HG02588 (cell line): ENCODE data around the gene RASSF1.

ENCODE experiments used
- ATAC-seq: cut with Tn5 transposase; IDR thresholded peaks from one replicate; pipeline ENCODE4 v1.9.1; 2021; ENCODE audit warnings: mild to moderate bottlenecking, moderate library complexity; ENCODE audit not compliant: unreplicated experiment

Gene RASSF1

DNA sequence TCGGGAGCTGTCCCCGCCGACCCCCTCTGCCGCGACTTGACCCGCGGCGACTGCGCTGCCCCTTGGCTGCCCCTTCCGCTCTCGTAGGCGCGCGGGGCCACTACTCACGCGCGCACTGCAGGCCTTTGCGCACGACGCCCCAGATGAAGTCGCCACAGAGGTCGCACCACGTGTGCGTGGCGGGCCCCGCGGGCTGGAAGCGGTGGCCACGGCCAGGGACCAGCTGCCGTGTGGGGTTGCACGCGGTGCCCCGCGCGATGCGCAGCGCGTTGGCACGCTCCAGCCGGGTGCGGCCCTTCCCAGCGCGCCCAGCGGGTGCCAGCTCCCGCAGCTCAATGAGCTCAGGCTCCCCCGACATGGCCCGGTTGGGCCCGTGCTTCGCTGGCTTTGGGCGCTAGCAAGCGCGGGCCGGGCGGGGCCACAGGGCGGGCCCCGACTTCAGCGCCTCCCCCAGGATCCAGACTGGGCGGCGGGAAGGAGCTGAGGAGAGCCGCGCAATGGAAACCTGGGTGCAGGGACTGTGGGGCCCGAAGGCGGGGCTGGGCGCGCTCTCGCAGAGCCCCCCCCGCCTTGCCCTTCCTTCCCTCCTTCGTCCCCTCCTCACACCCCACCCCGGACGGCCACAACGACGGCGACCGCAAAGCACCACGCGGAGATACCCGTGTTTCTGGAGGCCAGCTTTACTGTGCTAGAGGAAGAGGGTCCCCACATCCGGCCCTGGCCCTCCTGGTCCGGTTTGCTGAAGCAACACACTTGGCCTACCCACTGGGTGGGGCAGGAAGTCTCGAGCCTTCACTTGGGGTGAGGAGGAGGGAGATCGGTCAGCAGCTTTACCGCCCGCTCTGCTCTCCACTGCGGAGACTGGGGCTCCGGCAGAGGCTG lies at the start of gene RASSF1:
RASSF1 (minus strand) TSS at position 389 of the 882 bp plus-strand sequence; CDS start at position 358, 31 bp downstream.
- no peak for ATAC-seq

DNA sequence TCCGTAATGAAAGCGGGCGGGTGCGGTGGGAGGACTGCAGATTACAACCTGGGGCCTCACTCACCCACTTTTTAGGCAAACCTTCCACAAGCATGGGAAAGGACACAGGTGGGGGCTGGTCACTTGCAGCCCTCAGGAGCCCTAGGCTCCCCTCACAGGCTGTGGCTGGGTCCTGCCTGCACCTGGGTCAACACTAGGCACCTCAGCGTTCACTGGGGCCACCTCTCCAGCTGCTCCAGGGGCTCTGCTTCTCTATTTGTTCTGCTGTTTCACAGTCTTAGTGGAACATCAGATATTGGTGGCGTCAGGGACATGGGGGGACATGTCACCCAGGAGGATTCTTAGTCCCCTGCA lies 48.8 kb upstream of the RASSF1 start:
- no peak for ATAC-seq

DNA sequence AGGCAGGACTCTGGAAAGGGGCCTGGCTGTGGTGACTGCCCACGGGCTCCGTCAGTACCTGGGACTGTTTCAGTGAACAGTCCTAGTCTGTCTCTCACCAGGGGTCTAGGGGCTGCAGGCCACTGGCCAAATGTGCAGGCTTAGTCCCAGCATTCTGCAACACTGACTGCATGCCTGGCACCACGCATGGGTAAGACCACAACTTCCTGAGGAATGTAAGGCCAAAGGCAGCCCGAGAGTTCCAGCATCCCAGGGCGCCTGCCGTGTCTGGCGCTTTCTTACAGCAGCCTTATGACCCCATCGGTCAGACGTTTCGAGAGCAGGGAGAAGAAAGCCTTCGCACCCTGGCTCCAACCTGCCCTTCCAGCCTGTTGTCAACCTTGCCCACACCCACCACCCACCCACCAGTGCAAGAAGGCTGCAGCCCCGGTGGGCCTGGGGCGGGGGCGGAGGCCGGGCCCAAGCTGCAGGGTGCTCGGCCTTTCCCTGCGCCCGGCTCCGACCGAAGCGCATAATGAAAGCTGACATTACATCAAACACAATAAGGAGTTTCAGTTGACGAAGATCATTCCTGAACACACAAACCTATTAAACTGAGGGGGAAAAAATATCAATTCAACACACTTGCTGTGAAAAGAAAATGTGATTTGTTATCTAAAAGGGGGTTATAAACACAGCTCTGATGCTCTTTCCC lies 48.2 kb upstream of the RASSF1 start:
- ATAC-seq: no peak

DNA sequence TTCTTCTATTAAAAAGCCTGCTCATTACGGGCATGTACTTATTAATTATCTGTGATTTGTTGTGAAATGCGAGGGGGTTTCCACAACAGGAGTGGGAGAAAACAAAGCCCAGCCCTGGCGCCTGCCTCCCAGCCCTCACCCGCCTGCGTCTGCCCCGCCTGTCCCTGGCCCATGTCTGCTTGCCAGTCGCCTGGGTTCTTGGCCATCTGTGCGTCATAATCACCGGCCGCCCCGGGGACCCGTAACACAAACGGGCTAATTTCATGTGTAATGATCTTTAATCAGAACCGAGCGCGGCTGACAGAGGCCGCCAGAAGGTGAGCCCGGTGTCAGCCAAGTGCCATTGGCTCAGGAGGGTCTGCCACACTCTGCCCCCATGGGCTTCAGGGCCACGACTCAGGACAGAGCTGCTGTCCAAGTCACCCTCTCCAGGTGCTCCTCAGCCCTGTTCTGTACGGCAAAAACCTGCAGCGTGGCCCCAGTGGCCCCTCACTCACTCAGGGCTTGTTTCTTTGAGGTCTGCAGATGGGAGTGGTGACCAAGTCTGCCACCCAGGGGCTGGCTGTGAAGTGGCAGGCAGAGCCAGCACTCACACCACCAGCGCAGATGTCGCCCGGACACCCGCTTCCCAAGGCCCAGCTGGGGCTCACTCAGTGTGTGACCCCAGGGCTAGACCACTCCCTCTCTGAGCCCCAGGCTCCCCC lies 47.5 kb upstream of the RASSF1 start:
- ATAC-seq: no peak

- no peak for ATAC-seq
Measured at GRCh38 chr3:50385754-50386153, 45.1 kb upstream of the RASSF1 start.

GRCh38 chr3:50383750-50384149 lies 43.1 kb upstream of the RASSF1 start:
- ATAC-seq: no peak

GRCh38 chr3:50382722-50383121 lies 42.1 kb upstream of the RASSF1 start:
- no peak for ATAC-seq

GRCh38 chr3:50381383-50381782 lies 40.7 kb upstream of the RASSF1 start:
- no peak for ATAC-seq

DNA sequence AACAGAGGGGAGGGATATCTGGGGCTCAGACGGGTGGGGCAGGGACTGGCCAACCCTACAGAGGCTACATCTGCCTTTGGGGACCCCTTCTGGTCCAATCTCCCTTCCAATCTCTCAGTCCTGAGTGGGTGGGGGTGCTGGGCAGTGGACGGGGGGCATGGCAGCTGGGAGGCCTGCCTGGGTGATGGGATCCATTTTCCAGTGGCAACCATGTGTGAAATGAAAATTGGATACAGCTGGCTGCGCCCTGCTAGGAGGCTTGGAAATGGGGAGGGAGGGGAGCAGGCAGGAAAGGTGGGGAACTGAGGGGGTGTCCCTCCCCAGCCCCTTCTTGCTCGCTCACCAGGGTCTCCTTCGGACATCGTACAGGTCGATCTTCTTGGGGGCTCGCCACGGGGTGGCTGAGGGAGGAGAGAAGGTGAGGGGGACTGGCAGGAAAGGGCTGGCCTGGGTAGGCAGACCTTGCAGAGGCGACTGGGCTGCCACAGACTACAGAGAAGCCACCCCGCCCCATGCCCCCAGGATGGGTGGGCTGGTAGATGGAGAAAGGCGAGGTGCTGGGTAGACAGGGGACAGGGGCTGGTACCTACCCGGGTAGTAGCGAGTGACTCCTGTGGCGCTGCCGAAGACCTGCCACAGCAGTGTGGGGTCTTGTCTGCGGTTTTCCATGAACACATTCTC lies 39.9 kb upstream of the RASSF1 start:
- ATAC-seq: no peak

DNA sequence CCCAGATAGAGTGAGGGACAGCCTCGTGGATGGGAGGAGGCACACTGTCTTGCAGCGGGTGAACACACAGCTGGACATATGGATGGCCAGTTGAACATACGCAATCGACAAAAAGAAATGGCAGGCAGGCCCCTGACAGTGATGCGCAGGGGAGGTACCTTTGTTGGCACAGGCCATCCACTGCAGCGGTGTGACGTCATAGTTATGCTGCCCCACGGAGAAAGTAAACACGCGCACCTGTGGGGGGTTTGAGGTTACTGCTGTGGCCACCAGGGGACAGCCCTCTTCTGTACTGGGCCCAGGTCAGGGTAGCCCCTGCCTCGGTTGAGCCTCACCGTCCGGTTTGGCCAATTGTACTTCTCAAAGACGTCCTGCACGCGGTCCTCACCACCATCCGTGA lies 38.1 kb upstream of the RASSF1 start:
- ATAC-seq: no peak

DNA sequence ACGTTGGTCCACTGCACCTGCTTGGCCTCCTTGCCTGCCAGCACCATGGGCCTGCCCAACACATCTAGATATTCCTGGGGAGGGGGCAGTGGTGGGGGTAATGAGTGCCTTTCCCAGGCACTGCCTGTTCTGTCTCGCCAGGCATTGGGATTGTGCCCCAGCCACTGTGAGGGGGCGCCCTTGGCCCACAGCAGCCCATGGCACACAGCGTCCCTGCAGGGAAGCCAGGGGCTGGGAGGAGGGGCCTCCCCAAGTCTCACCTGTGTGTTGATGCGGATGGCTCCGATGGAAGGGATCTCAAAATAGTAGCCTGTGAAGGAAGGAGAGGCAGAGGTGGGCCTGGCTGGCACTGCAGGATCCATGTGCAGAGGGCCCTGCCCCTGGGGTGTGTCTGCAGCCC lies 37.4 kb upstream of the RASSF1 start:
- no peak for ATAC-seq

DNA sequence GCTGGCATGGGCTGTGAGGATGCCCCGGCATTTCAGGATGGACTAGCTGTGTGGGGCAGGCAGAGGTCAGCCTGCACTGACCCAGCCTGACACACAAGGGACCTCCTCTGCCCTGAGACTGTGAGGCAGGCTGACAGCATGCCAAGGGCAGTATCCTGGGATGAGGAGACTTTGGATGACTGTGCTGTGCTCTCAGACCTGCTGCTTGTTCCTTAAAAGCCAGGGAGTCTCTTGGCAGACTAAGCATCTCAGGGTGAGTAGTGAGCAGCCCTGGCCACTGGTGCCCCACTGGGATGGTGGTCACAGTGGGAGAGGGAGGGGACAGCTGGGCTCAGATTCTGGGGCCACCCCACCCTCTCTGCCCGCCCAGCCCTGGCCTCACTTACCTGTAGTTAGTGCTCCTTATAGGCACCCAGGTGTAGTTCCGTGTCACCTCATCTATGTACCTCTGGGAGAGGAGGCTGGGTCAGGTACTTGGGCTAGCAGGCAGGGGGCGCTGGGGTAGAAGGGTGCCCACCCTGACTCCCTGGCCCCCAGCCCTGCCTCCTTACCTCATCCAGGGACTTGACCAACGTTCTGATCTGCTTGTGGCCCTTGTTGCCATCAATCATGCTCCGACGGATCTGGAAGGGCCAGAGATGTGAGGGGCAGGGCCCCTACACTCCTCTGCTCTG lies 34.8 kb upstream of the RASSF1 start:
- no peak for ATAC-seq

DNA sequence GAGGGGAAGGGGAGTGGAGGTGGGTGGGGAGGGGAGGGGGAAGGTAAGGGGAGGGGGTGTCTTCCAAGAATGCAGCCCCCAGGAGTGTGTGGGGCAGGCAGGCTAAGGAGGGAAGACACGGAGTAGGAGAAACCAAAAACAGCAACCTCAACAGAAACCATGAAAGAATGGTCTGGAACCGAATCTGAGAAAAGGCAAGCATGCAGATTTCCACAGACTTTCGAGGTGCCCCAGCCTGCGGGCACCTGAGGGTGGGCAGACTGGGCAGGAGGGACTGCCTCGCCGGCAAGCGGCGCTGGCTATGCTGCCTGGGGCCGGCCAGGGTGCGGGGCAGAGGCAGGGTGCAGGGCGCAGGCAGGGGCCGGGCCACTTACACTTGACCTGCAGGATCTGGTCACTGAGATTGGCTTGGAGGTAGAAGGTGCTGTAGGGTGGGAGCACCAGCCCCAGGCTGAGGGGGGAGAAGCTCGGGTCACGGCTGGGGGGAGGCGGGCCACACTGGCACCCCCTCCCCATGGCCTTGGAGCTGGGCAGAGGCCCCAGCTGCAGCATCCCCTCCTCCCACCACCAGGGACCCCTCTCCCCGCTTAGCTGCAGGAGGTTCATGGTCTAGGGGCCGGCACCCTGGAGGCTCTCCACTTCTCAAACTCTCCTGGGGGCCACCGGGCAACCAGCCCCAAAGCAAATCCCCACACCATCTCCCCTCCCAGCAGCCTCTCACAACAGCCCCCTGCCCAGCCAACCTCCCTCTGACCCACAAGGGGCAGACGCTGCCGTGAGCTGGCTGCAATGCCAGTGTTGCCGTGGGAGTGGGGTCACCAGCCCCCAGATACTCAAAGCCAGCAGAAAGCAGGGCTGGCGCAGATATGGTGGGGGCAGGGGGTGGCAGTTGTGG lies 34.0 kb upstream of the RASSF1 start:
- no peak for ATAC-seq

DNA sequence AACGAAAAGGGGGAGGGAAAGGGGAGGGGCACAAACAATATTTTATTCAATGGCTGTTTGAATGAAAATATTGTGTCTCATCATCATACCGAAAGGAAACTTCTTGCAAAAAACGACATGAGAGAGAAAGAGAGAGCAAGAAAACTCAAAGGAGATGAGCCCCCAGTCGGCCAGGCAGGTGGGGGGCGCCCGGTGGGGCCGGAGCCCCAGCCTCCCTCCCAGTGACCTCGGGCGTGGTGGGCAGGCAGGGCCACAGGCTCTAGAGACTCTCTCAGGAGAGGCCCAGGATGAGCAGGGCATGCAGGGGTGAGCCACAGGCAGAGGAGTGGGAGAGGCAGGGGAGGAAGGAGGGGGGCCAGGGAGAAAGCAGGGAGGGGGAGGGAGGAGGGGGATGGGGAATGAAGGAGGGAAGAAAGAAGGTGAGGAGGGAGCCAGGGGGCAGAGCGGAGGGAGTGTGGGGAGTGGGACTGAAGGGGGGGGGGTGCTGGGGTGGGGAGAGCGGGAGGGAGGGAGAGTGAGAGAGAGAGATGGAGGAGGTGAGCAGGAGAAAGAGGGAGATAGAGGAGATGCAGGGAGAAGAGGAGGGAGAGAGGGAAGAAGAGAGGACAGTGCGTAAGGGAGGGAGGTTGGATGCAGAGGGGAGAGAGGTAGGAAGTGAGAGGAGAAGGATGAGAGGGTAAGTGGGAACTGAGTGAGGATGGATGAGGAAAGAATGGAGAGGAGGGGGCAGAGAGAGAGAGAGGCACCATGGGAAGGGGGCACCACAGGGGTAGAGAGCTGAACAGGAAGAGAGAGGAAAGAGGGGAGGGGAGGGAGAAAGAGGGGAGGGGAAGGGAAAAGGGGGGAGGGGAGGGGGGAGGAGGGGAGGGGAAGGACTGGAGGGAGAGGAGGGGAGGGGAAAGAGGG lies 32.8 kb upstream of the RASSF1 start:
- no peak for ATAC-seq

DNA sequence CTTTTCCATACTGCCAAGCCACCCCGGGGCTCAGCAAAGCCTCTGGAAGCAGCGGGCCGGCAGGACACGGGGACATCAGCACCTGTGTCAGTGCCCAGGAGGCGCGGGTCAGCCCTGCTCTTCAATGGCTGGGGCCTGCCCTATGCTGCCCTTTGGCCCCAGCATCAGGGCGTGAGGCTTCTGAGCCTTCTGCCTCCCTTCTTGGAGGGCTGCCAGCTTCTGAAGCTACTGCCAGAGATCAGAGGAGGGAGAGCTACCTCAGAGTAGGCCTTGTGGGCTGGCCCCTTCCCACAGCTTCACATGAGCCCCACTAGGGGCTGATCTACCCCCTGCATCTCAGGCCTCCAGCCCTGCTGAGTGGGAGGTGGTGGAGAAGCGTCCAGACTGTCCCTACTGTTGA lies 31.7 kb upstream of the RASSF1 start:
- no peak for ATAC-seq

DNA sequence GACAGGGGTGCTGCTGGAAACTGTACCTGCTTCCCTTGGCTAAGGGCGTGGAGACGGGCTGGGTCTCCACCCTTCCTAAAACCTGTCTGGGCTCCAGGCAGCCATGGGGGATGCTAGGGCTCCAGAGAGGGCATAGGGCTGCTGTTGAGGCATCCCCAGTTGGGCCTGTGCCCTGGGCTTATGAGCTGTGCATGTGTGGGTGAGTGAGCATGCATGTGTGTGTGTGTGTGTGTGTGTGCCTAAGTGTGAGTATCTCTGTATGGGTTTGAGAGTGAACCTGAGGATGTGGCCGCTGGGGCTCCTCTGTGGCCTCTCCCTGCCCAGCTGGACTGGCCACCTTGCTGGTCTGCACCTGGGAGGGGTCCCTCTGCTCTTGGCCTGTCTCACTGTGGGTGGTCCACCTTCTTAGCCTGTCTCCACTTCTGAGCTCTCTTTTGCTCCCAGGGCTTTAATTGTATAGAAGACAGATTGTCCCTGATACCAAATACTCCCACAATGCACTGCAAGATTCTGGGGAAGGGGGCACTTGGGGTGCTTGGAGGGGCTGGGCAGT lies 30.6 kb upstream of the RASSF1 start:
- ATAC-seq: no peak

GRCh38 chr3:50370594-50370993 lies 30.0 kb upstream of the RASSF1 start:
- no peak for ATAC-seq

DNA sequence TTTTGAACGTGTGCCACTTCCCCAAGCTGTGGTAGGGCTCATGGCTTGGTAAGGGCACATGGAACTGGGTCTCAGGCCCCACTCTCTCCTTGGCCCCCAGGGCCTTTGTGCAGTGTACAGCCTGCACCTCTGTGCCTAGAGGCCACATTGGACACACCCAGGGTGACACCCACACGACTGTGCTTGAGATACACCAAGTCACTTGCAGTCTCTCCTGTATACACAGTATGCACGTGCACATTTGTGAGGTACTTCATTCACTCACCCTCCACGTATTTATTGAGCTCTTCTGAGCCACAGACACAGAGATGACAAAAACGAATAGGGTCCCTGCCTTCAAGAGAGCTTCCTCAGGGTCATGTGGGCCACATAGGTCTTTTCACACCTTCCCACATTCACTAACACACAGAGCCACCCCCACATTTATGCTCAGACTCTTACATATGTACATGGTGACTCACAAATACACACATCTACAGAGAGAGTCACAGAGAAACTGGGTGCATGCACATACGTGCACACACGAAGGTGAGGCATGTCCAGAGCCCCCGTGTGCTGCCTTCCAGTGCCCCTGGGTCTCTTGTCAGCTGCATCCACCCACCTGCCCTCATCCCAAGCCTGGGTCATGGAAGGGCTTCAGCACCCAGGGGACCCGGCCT lies 28.5 kb upstream of the RASSF1 start:
- no peak for ATAC-seq
